GM18867 (cell line): Measurements from ENCODE around the gene DIS3L2.

ENCODE experiments used
- ATAC-seq: cut with Tn5 transposase; IDR thresholded peaks from one replicate; pipeline ENCODE4 v1.9.1; 2021; ENCODE audit warnings: mild to moderate bottlenecking, moderate library complexity; ENCODE audit not compliant: unreplicated experiment

The DIS3L2 gene

GRCh38 chr2:232219496-232219870 lies 258.0 kb downstream of the DIS3L2 start:
- no peak for ATAC-seq

- ATAC-seq, result no peak
Measured at GRCh38 chr2:232219932-232220331, 258.4 kb downstream of the DIS3L2 start.

- no peak for ATAC-seq
Measured at GRCh38 chr2:232225429-232225828, 263.9 kb downstream of the DIS3L2 start.

GRCh38 chr2:232225895-232226294 lies 264.4 kb downstream of the DIS3L2 start:
- no peak for ATAC-seq

- ATAC-seq, result no peak
Measured at GRCh38 chr2:232228332-232228731, 266.8 kb downstream of the DIS3L2 start.

GRCh38 chr2:232228971-232229894 lies 267.7 kb downstream of the DIS3L2 start:
- ATAC-seq, result no peak

- ATAC-seq, result no peak
Measured at GRCh38 chr2:232229911-232230310, 268.4 kb downstream of the DIS3L2 start.

GRCh38 chr2:232230560-232230959 lies 269.0 kb downstream of the DIS3L2 start:
- ATAC-seq, result no peak

- no peak for ATAC-seq
Measured at GRCh38 chr2:232231554-232231953, 270.0 kb downstream of the DIS3L2 start.

GRCh38 chr2:232232915-232233314 lies 271.4 kb downstream of the DIS3L2 start:
- ATAC-seq, result no peak

- no peak for ATAC-seq
Measured at GRCh38 chr2:232234922-232235615, 273.6 kb downstream of the DIS3L2 start.

- no peak for ATAC-seq
Measured at GRCh38 chr2:232235716-232236115, 274.2 kb downstream of the DIS3L2 start.

DNA sequence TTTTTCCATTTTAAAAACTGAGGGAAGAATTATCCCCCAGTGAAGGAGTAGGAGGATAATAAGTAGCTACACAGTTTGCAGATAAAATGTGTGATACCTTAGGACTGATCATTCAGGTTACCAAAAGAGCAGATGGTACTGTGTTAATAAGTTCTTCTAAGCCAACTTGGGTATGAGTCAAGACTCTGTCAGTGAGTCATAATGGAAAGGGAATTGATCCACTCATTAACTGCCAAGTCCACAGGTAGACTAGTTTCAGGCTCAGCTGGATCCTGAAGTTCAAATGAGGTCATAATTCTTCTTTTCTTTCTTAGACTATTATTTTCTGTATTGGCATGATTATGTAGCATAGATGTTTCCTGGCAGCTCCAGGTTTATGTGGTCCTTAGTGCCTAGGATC lies 274.7 kb downstream of the DIS3L2 start:
- ATAC-seq, result peak; percentile 83

DNA sequence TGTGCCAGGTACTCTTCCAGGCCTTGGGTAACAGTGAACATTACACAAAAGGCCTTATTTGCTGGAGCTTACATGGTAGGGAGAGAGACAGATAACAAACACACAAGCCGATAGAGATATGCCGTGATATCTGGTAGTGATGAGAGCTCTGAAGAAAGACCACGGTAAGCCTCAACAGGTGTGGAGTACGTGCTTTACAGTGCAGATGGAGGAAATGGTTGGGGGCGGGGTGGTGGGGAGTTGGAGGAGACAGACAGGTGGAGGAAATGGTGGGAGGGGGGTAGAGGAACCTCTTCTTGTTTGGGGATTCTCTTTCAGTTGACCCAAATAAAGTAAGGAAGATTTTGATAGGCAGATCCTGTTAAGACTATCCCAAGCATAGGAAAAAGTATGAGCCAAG lies 276.0 kb downstream of the DIS3L2 start:
- no peak for ATAC-seq

DNA sequence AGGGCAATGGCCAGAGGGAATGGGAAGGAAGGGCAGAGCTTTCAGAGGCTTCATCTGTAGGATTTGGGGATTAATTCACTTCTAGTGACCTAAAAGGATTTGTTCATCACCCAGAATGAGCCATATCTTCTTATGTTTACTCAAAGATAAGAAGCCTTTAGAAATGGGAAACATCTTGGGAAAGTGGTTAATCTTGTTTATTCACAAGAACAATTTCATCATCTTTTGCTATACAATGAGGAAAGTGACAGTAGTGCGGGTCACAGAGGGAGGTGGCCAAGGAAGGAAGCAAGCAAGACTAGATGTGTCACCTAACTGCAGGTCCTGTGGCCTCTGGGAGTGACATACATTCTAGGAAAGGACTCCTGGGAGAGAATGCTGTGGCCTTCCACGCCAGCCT lies 276.6 kb downstream of the DIS3L2 start:
- no peak for ATAC-seq

GRCh38 chr2:232238596-232238995 lies 277.1 kb downstream of the DIS3L2 start:
- ATAC-seq, result no peak

DNA sequence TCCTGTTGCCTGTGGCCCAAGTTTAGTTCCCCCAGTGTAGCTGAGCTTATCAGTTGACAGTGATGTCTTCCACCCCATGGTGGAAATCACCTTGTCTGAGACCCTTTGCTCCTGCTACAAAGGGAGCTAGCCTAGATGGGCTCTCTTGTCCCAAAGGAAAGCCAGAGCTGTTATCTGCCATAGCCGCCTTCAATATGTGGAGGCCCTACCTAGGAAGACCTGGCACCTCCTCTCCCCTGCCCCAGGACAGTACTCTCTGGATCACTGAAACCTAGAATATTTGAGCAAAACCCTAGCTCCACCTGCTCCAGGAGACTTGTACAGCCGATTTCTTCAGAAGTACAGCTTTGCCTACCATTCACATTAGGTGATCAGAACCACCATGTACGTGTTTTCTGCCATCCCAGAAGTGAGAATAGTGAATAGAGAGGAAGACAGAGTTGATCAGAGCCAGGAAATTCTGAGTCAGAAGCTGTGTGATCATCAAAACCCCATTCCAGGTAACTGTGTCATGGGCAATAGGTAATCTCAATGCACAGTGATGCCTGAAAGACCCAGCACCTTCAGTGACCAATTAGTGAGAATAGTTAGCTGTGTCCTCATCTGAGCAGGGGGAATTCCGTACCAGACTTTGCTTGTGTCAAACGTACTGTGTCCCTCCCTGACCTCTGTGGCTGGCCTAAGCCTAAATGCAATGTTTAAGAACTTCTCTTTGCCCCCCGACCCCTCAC lies 278.6 kb downstream of the DIS3L2 start:
- no peak for ATAC-seq

GRCh38 chr2:232240906-232241305 lies 279.4 kb downstream of the DIS3L2 start:
- ATAC-seq, result no peak

DNA sequence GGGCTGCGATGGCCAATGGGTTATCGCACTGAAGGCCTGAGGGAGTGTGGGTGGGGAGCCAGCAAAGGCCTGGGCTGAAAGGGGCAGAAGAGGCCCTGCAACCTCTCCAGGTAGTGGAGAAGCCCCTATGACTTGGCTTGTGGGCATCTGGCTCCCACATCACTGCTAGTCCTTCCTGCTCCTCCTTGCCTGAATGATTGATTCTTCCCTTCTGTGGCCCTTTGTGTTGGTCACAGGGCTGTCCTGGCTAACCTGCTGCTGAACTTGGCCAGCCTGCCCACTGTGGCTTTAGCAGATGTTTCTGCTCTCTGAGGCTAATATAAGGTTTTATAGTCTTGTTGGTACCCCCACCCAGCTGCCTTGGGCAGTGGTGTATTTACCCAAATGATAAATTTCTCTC lies 280.8 kb downstream of the DIS3L2 start:
- ATAC-seq, result no peak

DNA sequence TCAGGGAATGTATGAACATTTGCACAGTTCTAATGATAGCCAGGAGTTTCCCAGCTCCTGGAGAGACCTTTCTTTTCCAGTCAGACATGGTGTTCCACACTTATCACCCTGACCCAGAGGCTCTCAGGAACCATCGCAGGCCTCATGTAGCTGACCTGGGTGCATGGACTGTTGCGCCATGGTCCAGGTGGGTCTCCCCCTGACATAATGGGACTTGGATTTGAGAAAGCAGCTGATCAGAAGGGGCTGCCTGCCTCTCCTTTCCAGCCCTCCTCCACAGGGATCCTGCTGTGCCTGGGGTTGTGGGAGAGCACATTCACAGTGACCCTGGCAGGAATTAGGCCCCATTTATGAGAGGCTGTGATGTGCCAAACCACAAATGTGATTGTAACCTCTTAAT lies 283.6 kb downstream of the DIS3L2 start:
- no peak for ATAC-seq

- no peak for ATAC-seq
Measured at GRCh38 chr2:232246245-232246644, 284.7 kb downstream of the DIS3L2 start.

DNA sequence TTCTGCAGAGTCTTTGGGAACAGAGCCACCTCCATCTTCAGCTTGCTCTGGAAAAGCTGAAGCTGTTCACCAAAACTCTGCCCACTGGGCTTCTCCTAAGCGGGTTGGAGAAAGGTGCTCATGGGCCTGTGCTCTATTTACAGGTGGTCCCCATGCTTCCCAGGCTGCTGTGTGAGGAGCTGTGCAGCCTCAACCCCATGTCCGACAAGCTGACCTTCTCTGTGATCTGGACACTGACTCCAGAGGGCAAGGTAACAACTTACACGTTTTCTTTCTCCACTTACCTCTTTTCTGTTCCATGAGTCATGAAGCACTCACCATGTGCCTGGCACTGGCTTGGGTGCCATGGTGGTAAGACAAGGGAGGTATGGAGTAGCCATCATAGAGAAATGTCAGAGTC lies 287.6 kb downstream of the DIS3L2 start:
- ATAC-seq, result no peak
